Cardiac ventricle fibroblast (primary cell): ENCODE results near the gene FGF22. TPM values are rescaled to one million over a fixed set of nuclear protein-coding genes. Genes with fewer than 3 reads are reported as not detected.

Source experiments
- total RNA-seq: library from RNA; depleted of rRNA; stranded (reverse); fragments of >200 nt; gene quantifications from 2 replicates; pipeline ENCODE4 v1.2.3, GENCODE V29; 2015

FGF22 gene
- not detected in 2 replicates for total RNA-seq

DNA sequence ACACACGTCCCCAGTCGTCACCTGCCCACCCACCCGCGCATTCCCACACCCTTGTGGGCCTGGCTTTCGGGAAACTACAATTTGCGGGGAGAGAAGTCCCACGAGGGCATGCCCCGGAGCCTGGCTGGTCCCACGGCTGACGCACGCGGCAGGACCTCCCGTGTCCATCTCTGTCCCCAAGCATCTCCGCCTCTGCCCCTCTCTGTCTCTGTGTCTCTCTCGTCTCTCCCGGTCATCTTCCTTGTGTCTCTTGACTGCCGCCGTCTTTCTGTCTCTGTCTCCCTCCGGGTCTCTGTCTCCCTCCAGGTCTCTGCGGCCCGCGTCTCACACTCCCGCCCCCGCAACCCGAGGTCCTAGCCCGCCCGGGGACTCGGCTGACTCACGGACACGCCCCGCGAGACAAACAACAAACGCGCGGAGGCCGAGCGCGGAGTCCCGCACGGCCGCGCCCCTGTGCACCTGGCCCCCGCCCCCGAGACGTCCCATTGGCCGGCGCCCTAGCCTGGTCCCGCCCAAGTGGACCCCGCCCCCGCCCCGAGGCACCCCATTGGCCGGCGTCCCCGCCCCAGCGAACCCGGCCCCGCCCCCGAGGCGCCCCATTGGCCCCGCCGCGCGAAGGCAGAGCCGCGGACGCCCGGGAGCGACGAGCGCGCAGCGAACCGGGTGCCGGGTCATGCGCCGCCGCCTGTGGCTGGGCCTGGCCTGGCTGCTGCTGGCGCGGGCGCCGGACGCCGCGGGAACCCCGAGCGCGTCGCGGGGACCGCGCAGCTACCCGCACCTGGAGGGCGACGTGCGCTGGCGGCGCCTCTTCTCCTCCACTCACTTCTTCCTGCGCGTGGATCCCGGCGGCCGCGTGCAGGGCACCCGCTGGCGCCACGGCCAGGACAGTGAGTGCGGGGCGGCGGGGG is at the start of gene FGF22:
Gene FGF22 (plus strand): TSS at position 627 of the 908 bp plus-strand sequence. CDS start 47 bp downstream, at position 674.

DNA sequence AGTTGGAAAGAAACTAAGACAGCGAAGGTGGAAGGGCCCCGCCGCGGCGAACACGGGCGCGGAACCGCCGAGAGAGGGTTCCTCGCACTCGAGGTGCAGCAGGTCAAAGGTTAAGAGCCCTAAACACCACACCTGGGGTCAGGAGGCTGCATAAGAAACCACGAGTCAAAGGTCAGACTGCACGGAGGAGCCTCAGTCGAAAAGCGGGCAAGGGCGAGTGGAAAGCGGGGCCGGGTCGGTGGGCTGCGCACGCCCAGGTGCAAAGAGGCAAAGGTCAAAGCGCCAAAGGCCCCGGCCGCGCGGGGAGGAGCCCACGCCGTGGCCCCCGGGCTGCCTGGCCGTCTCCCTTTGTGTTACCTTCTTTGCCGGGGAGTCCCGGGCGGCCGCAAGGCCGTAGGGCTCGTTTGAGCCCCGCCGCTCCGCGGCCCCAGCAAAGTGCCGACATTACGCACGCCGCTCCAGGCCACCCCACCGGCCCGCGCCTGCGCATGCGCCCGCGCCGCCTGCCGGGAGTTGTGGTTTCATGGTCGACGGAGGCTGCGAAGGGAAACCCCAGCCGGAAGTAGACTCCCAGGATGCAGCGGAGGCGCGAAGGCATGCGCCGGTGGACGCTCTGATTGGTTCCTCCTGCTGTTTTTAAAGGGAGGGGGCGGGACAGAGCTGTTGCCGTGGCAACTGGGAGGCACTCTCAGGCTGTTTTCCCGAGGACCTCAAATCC is 6.5 kb upstream of the FGF22 start, which contains the start of gene POLRMT:
Gene POLRMT (minus strand): TSS at position 470 of the 718 bp plus-strand sequence. CDS start 25 bp downstream, at position 445.

DNA sequence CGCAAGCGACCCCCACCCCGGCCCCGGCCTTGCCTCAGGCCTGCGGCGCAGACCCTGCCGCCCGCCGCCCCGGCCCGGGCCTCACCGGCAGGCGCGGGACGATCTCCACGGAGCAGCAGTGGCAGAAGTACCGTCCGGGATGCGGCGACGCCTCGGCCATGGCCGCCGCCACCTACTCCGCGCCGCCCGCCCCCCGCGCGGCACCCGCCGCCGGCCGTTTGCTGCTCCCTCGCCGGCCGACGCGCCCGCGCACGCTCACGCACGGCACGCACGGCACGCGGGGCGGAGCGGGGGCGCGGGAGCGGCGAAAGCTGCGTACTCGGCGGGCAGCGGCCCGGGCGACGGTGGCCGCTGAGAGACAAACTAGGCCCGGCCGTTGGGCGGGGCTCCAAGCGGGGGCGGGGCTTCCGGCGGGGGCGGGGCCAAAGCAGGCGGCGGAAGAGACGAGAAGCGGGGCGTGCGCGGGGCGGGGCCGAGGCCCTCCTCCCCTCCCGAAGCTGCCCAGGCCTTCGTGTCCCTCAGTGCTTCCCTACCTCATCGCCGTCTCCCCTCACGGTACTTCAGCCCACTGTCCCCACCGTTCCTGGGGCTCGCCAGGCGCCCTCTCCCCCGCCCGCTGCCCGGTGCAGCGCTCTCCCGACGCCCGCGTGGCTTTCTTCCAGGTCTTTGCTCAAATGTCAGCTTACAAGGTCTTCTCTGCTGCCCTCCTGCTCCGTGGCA is 23.4 kb downstream of the FGF22 start, which contains the start of gene RNF126:
Gene RNF126 (minus strand): TSS at position 253 of the 720 bp plus-strand sequence. CDS start 93 bp downstream, at position 160.

DNA sequence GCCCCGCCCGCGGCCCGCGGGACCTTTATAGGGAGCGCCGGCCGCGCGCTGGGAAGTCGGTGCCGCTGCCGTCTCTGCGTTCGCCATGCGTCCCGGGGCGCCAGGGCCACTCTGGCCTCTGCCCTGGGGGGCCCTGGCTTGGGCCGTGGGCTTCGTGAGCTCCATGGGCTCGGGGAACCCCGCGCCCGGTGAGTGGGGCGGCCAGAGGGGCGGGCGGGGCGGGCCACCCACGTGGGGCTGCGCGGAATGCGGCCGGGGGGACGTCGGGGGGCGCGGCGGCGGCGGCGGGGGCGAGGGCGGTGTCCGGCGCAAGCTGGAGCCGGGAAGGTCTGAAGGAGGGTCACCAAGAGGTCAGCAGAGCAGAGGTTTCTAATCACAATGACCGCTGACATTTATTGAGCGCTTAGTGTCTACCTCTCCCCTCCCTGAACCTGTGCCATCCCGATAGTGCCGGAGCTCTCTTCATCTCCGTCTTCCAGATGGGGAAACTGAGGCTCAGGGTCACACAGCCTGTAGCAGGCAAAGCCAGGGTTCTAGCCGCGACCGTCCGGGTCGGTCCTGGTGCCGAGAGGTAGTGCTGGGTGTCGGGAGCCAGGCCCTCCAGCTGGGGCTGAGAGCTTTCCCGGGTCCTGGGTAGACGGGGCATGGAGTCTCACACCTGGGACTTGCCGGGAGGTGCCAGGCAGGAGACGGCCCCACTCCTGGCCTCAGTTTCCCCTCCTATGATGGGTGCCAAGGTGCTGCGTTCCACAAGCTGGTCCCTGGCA is 36.8 kb downstream of the FGF22 start, which contains the start of gene FSTL3:
Gene FSTL3 (plus strand): TSS at position 54 of the 767 bp plus-strand sequence. CDS start 32 bp downstream, at position 86.

Other genes starting within 250 kb of the FGF22 start
- gene C2CD4C, start 230.7 kb upstream of the FGF22 start, total RNA-seq, result not detected in 2 replicates
- 3.1 TPM in 2 replicates for gene SHC2, start 178.8 kb upstream of the FGF22 start, total RNA-seq
- 0.10 TPM in 1 of 2 replicates, not detected in the other for gene MADCAM1, start 143.4 kb upstream of the FGF22 start, total RNA-seq
- gene TPGS1, start 132.4 kb upstream of the FGF22 start, total RNA-seq, result 60.8 and 64.0 TPM in 2 replicates
- gene CDC34, start 108.1 kb upstream of the FGF22 start, total RNA-seq, result 55.1 and 58.4 TPM in 2 replicates
- not detected in 2 replicates for gene GZMM, start 95.8 kb upstream of the FGF22 start, total RNA-seq
- gene BSG, start 67.3 kb upstream of the FGF22 start, total RNA-seq, result 746 and 828 TPM in 2 replicates
- 2.5 and 2.7 TPM in 2 replicates for gene HCN2, start 50.0 kb upstream of the FGF22 start, total RNA-seq
- gene POLRMT, start 6.3 kb upstream of the FGF22 start, total RNA-seq, result 20.7 and 31.3 TPM in 2 replicates
- 29.8 and 30.6 TPM in 2 replicates for gene RNF126, start 23.3 kb downstream of the FGF22 start, total RNA-seq
- gene FSTL3, start 36.5 kb downstream of the FGF22 start, total RNA-seq, result 58.3 and 76.3 TPM in 2 replicates
- gene PRSS57, start 55.6 kb downstream of the FGF22 start, total RNA-seq, result not detected in 2 replicates
- gene PALM, start 69.1 kb downstream of the FGF22 start, total RNA-seq, result 46.4 and 55.6 TPM in 2 replicates
- not detected in 2 replicates for gene MISP, start 111.2 kb downstream of the FGF22 start, total RNA-seq
- 139 and 147 TPM in 2 replicates for gene PTBP1, start 157.6 kb downstream of the FGF22 start, total RNA-seq
- 0.10 and 0.44 TPM in 2 replicates for gene PLPPR3, start 182.1 kb downstream of the FGF22 start, total RNA-seq
- gene AZU1, start 188.0 kb downstream of the FGF22 start, total RNA-seq, result not detected in 2 replicates
- gene PRTN3, start 201.1 kb downstream of the FGF22 start, total RNA-seq, result not detected in 2 replicates
- gene ELANE, start 212.4 kb downstream of the FGF22 start, total RNA-seq, result 4.6 and 5.4 TPM in 2 replicates
- 1,761 and 1,927 TPM in 2 replicates for gene CFD, start 219.8 kb downstream of the FGF22 start, total RNA-seq